ENCODE data around the gene ARHGEF37. TPM values are rescaled to one million over a fixed set of nuclear protein-coding genes. Genes with fewer than 3 reads are reported as not detected.

Gene ARHGEF37
- total RNA-seq, 1 experiment from 2014 or later: 0.64 TPM

GRCh38 chr5:149550594-149551226 lies 30.6 kb upstream of the ARHGEF37 start:
- BruUV-seq (replicated peaks): no TSS peak
- H3K9me3 ChIP-seq (ENCODE audit: low read depth, low read length, poor library complexity, severe bottlenecking): no peaks in the 10 kb centered on the region
- H3K27me3 ChIP-seq (replicated peaks; ENCODE audit: insufficient read depth, low read depth, low read length, poor library complexity): no peaks in the 10 kb centered on the region
- CTCF ChIA-PET: no interaction called here
- POLR2A ChIA-PET (ENCODE audit: low non-redundant PET): no interaction called here
- H3K4me3 ChIP-seq (ENCODE audit: low read depth, low read length, poor library complexity, severe bottlenecking): peak overlapping the region; percentile 91
- peak; percentile 19 for DNase-seq (ENCODE audit: low spot score)
- intact Hi-C loops (cut with micrococcal nuclease; ENCODE audit: unreplicated experiment): no loop called here
- peaks cover 30% of the 10 kb centered on the region for H3K4me1 ChIP-seq (ENCODE audit: insufficient read depth, low read length, poor library complexity, severe bottlenecking)
- no peak for TF ChIP-seq CTCF (conservative IDR thresholded peaks at IDR 0.05; ENCODE audit: low read depth, low read length)
- TF ChIP-seq EZH2 (IDR thresholded peaks at IDR 0.05; ENCODE audit: borderline replicate concordance, low read depth, low read length, poor library complexity, severe bottlenecking): no peak
- peak overlapping the region; percentile 95 for H3K27ac ChIP-seq (ENCODE audit: low read depth, low read length, poor library complexity, severe bottlenecking)
- peaks cover 39% of the 10 kb centered on the region for H3K36me3 ChIP-seq (ENCODE audit: insufficient read depth, low read length, poor library complexity, severe bottlenecking)

- TSS peak; percentile 74 for BruUV-seq (replicated peaks)
- Histone ChIP-seq H3K4me3 (ENCODE audit: low read depth, low read length, poor library complexity, severe bottlenecking) (peak within 1 kb of the TSS; percentile 91), H3K27ac (ENCODE audit: low read depth, low read length, poor library complexity, severe bottlenecking) (peak within 1 kb of the TSS; percentile 95), H3K36me3 (ENCODE audit: insufficient read depth, low read length, poor library complexity, severe bottlenecking) (peaks cover 31% of the 10 kb centered on the region), H3K27me3 (replicated peaks; ENCODE audit: insufficient read depth, low read depth, low read length, poor library complexity) (no peaks in the 10 kb centered on the region), H3K9me3 (ENCODE audit: low read depth, low read length, poor library complexity, severe bottlenecking) (no peaks in the 10 kb centered on the region), H3K4me1 (ENCODE audit: insufficient read depth, low read length, poor library complexity, severe bottlenecking) (peaks cover 30% of the 10 kb centered on the region)
- peak; percentile 99 for DNase-seq (ENCODE audit: low spot score)
- ChIA-PET POLR2A (ENCODE audit: low non-redundant PET) (interaction anchor here (0.5 to 0.6 kb wide), 3 partner anchors 16 to 104 kb away, joined by 3 to 22 read pairs (median 3); no protein-coding TSS in a partner anchor), CTCF (no interaction called here)
- intact Hi-C loops (cut with micrococcal nuclease; ENCODE audit: unreplicated experiment): no loop called here
- TF ChIP-seq CTCF (conservative IDR thresholded peaks at IDR 0.05; ENCODE audit: low read depth, low read length) (peak; percentile 57), EZH2 (IDR thresholded peaks at IDR 0.05; ENCODE audit: borderline replicate concordance, low read depth, low read length, poor library complexity, severe bottlenecking) (no peak)
These were observed 29.9 kb upstream of the ARHGEF37 start, which contains the start of gene CSNK1A1 for GRCh38 chr5:149551227-149552037. TSS of gene CSNK1A1 (minus strand) at chr5:149551439. CDS start at chr5:149550964, 475 bp downstream.

- peak overlapping the region; percentile 91 for H3K4me3 ChIP-seq (ENCODE audit: low read depth, low read length, poor library complexity, severe bottlenecking)
- ChIA-PET CTCF (interaction anchor here (0.7 kb wide), 1 partner anchor 196 kb away, joined by 5 read pairs; no protein-coding TSS in a partner anchor), POLR2A (ENCODE audit: low non-redundant PET) (interaction anchor here (0.5 to 0.6 kb wide), 3 partner anchors 17 to 104 kb away, joined by 3 to 22 read pairs (median 3); no protein-coding TSS in a partner anchor)
- TF ChIP-seq CTCF (conservative IDR thresholded peaks at IDR 0.05; ENCODE audit: low read depth, low read length): no peak
- no peak for TF ChIP-seq EZH2 (IDR thresholded peaks at IDR 0.05; ENCODE audit: borderline replicate concordance, low read depth, low read length, poor library complexity, severe bottlenecking)
- H3K27ac ChIP-seq (ENCODE audit: low read depth, low read length, poor library complexity, severe bottlenecking): peak overlapping the region; percentile 95
- H3K36me3 ChIP-seq (ENCODE audit: insufficient read depth, low read length, poor library complexity, severe bottlenecking): peaks cover 25% of the 10 kb centered on the region
- intact Hi-C loops (cut with micrococcal nuclease; ENCODE audit: unreplicated experiment): no loop called here
- H3K27me3 ChIP-seq (replicated peaks; ENCODE audit: insufficient read depth, low read depth, low read length, poor library complexity): no peaks in the 10 kb centered on the region
- H3K9me3 ChIP-seq (ENCODE audit: low read depth, low read length, poor library complexity, severe bottlenecking): no peaks in the 10 kb centered on the region
- BruUV-seq (replicated peaks): no TSS peak
- peaks cover 24% of the 10 kb centered on the region for H3K4me1 ChIP-seq (ENCODE audit: insufficient read depth, low read length, poor library complexity, severe bottlenecking)
- no peak for DNase-seq (ENCODE audit: low spot score)
These were observed 29.2 kb upstream of the ARHGEF37 start for GRCh38 chr5:149552038-149552494.

Data from A673 (cell line).